HEK293T (cell line): ENCODE measurements around the gene NOL3.

Experiments used
- SP1 ChIP-seq: fragments of 450-650 bp; IDR thresholded peaks from 2 replicates; pipeline ENCODE4 v1.6.1; 2017
- TARDBP ChIP-seq: fragments of 450-650 bp; IDR thresholded peaks from 2 replicates; pipeline ENCODE4 v1.6.1; 2016
- ZNF384 ChIP-seq: fragments of 450-650 bp; IDR thresholded peaks from 2 replicates; pipeline ENCODE4 v1.6.1; 2016
- TF ChIP-seq, protein P1 (sequence below): fragments of 450-650 bp; IDR thresholded peaks from 2 replicates; pipeline ENCODE4 v1.6.1; 2016

DNA sequence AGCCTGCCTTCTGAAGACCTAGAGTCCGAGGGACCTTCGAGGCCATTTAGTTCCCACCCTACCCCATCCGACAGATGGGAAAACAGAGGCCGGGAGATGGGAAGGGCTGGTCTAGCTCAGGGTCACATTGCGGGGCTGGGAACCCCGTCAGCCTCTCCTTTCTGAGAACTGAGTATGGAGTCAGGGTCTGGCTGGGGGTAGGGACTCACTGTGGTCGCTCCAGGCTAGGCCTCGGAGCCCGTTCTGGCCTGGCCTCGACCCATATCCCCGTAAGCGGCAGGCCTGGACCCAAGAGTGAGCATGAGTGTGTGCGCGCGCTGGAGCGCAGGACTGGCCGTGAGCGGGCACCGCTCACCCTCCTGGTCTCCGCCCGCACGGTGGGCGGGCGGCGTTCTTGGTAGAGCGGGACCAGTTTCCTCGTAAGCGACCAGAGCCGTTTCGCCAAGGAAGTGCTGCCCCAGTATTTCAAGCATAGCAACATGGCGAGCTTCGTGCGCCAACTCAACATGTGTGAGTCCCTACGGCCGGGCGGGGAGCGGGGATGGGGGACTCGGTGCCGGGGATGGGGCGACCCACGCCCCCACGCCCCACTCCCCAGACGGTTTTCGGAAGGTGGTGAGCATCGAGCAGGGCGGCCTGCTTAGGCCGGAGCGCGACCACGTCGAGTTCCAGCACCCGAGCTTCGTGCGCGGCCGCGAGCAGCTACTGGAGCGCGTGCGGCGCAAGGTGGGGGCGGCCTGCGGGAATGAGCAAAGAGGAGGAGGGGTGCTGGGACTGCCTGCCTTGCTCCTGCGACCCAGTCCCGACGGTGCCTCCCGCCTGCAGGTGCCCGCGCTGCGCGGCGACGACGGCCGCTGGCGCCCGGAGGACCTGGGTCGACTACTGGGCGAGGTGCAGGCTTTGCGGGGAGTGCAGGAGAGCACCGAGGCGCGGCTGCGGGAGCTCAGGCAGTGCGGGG lies 4.9 kb upstream of the NOL3 start:
- TF ChIP-seq TARDBP (no peak), SP1 (no peak), ZNF384 (no peak)
- TF ChIP-seq, protein P1, sequence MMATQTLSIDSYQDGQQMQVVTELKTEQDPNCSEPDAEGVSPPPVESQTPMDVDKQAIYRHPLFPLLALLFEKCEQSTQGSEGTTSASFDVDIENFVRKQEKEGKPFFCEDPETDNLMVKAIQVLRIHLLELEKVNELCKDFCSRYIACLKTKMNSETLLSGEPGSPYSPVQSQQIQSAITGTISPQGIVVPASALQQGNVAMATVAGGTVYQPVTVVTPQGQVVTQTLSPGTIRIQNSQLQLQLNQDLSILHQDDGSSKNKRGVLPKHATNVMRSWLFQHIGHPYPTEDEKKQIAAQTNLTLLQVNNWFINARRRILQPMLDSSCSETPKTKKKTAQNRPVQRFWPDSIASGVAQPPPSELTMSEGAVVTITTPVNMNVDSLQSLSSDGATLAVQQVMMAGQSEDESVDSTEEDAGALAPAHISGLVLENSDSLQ: no peak
